HepG2 (cell line): Measurements from ENCODE around the gene ITPR1. TPM values are rescaled to one million over a fixed set of nuclear protein-coding genes. Genes with fewer than 3 reads are reported as not detected.

Source experiments
- BRD4 ChIP-seq: sonication (generic); formaldehyde crosslinking; IDR thresholded peaks from 2 replicates; pipeline ENCODE4 v1.4.0; 2020; ENCODE audit warnings: missing genetic modification reagents
- CSRNP1 ChIP-seq: sonication (generic); formaldehyde crosslinking; IDR thresholded peaks from 2 replicates; pipeline ENCODE4 v1.8.1; 2023; ENCODE audit warnings: mild to moderate bottlenecking, missing genetic modification reagents
- DBP ChIP-seq: sonication (generic); formaldehyde crosslinking; IDR thresholded peaks from 2 replicates; pipeline ENCODE4 v1.4.0; 2020; ENCODE audit warnings: missing genetic modification reagents; ENCODE audit errors: not compliant biosample characterization
- DMTF1 ChIP-seq: sonication (generic); formaldehyde crosslinking; IDR thresholded peaks from 2 replicates; pipeline ENCODE4 v1.4.0; 2020; ENCODE audit warnings: mild to moderate bottlenecking, missing genetic modification reagents
- GLI4 ChIP-seq: sonication (generic); formaldehyde crosslinking; IDR thresholded peaks from 2 replicates; pipeline ENCODE4 v1.5.1; 2020; ENCODE audit warnings: missing genetic modification reagents, mild to moderate bottlenecking, moderate library complexity, borderline replicate concordance
- HIVEP1 ChIP-seq: sonication (generic); formaldehyde crosslinking; IDR thresholded peaks from 2 replicates; pipeline ENCODE4 v1.4.0; 2020; ENCODE audit warnings: mild to moderate bottlenecking, missing genetic modification reagents
- HNRNPK ChIP-seq: fragments of 200-400 bp; formaldehyde crosslinking; IDR thresholded peaks from 2 replicates; pipeline ENCODE4 v1.6.1; 2018; ENCODE audit warnings: low read length, low read depth, moderate library complexity, mild to moderate bottlenecking; ENCODE audit not compliant: poor library complexity, severe bottlenecking
- ISX ChIP-seq: sonication (generic); formaldehyde crosslinking; conservative IDR thresholded peaks from 2 replicates; pipeline ENCODE4 v1.5.0; 2020; ENCODE audit warnings: missing genetic modification reagents
- JUND ChIP-seq: sonication (generic); formaldehyde crosslinking; IDR thresholded peaks from 2 replicates; pipeline ENCODE4 v1.8.0; 2022; ENCODE audit warnings: mild to moderate bottlenecking, missing genetic modification reagents
- MXD4 ChIP-seq: IDR thresholded peaks from 2 replicates; pipeline ENCODE4 v1.6.1; 2016; ENCODE audit warnings: mild to moderate bottlenecking, missing biosample characterization, missing genetic modification reagents
- NFKBIZ ChIP-seq: IDR thresholded peaks from 2 replicates; pipeline ENCODE4 v1.6.1; 2018; ENCODE audit warnings: missing genetic modification reagents, missing compliant biosample characterization
- NKX3-1 ChIP-seq: sonication (generic); formaldehyde crosslinking; IDR thresholded peaks from 2 replicates; pipeline ENCODE4 v1.5.0; 2020; ENCODE audit warnings: missing genetic modification reagents
- PHF5A ChIP-seq: IDR thresholded peaks from one replicate; pipeline ENCODE4 v1.6.1; 2018; ENCODE audit warnings: low read depth, missing genetic modification reagents; ENCODE audit not compliant: unreplicated experiment
- SNAPC2 ChIP-seq: sonication (generic); formaldehyde crosslinking; IDR thresholded peaks from 2 replicates; pipeline ENCODE4 v1.8.1; 2022; ENCODE audit warnings: mild to moderate bottlenecking, missing genetic modification reagents
- SNRNP70 ChIP-seq: fragments of 200-400 bp; formaldehyde crosslinking; IDR thresholded peaks from 2 replicates; pipeline ENCODE4 v1.6.1; 2017; ENCODE audit warnings: mild to moderate bottlenecking, low read depth, low read length, moderate library complexity
- SYNCRIP ChIP-seq: fragments of 200-400 bp; formaldehyde crosslinking; IDR thresholded peaks from 2 replicates; pipeline ENCODE4 v1.6.1; 2018; ENCODE audit warnings: mild to moderate bottlenecking, low read depth, low read length; ENCODE audit not compliant: insufficient read depth
- YEATS4 ChIP-seq: sonication (generic); formaldehyde crosslinking; IDR thresholded peaks from 2 replicates; pipeline ENCODE4 v1.4.0; 2020; ENCODE audit warnings: missing genetic modification reagents, borderline replicate concordance
- ZC3H13 ChIP-seq: sonication (generic); formaldehyde crosslinking; IDR thresholded peaks from 2 replicates; pipeline ENCODE4 v1.8.1; 2023; ENCODE audit warnings: mild to moderate bottlenecking, missing genetic modification reagents, moderate library complexity
- ZNF3 ChIP-seq: IDR thresholded peaks from 2 replicates; pipeline ENCODE4 v1.7.0; 2017; ENCODE audit warnings: inconsistent platforms
- ZNF510 ChIP-seq: sonication (generic); formaldehyde crosslinking; IDR thresholded peaks from 2 replicates; pipeline ENCODE4 v1.4.0; 2020; ENCODE audit warnings: low read depth, mild to moderate bottlenecking, missing genetic modification reagents
- ZNF614 ChIP-seq: IDR thresholded peaks from 2 replicates; pipeline ENCODE4 v1.6.1; 2018; ENCODE audit warnings: missing biosample characterization, missing genetic modification reagents, inconsistent platforms, borderline replicate concordance
- ZNF891 ChIP-seq: sonication (generic); formaldehyde crosslinking; IDR thresholded peaks from 2 replicates; pipeline ENCODE4 v1.5.0; 2020; ENCODE audit warnings: mild to moderate bottlenecking, missing genetic modification reagents
- ZSCAN21 ChIP-seq: sonication (generic); formaldehyde crosslinking; IDR thresholded peaks from 2 replicates; pipeline ENCODE4 v1.8.0; 2022; ENCODE audit warnings: mild to moderate bottlenecking, missing genetic modification reagents, moderate library complexity, borderline replicate concordance
- ZXDC ChIP-seq: sonication (generic); formaldehyde crosslinking; IDR thresholded peaks from 2 replicates; pipeline ENCODE4 v1.5.0; 2020; ENCODE audit warnings: mild to moderate bottlenecking, missing genetic modification reagents
- polyA plus RNA-seq, 8 experiments: library from polyadenylated mRNA; depleted of rRNA in 3 of 8; stranded (reverse) in 7 of 8; unstranded in 1 of 8; fragments of >200 nt; fragmentation: Illumina TruSeq in 4 of 8; extraction: Trizol in 4 of 8; gene quantifications; 2 replicates each; pipeline versions ENCODE4 v1.2.1 to v1.2.3, GENCODE V29; 2011 to 2016; ENCODE audit warnings: low read depth in 4 of 8, missing spikeins in 1 of 8, mixed read lengths in 1 of 8; ENCODE audit not compliant: insufficient read depth in 1 of 8
- total RNA-seq, 5 experiments: library from RNA; depleted of rRNA; stranded (reverse); fragments of >200 nt; fragmentation: Illumina TruSeq; extraction: Trizol; gene quantifications; 2 replicates each; pipeline ENCODE4 v1.2.3, GENCODE V29; 2016; ENCODE audit warnings: low read depth in 1 of 5

ITPR1 gene
- total and polyA plus RNA-seq, 2 of the 13 experiments (the other 11 are each of a cell fraction or from before 2014, with no cell fraction given): 10.0 to 11.4 TPM

- TF ChIP-seq ISX (no peak), HIVEP1 (CRISPR knock-in tag) (0 out of 2 replicates have a peak, but pooled peaks have one; percentile 62), ZNF891 (CRISPR knock-in tag) (no peak), SYNCRIP (no peak), ZNF3 (CRISPR knock-in tag) (no peak), NFKBIZ (CRISPR knock-in tag) (no peak), CSRNP1 (no peak), JUND (CRISPR knock-in tag) (0 out of 2 replicates have a peak, but pooled peaks have one; percentile 64), HNRNPK (no peak), DBP (CRISPR knock-in tag) (no peak), GLI4 (CRISPR knock-in tag) (no peak), ZNF614 (CRISPR knock-in tag) (no peak), BRD4 (CRISPR knock-in tag) (no peak), DMTF1 (CRISPR knock-in tag) (no peak), MXD4 (CRISPR knock-in tag) (no peak), SNRNP70 (no peak), PHF5A (CRISPR knock-in tag) (no peak), ZXDC (CRISPR knock-in tag) (no peak), ZC3H13 (CRISPR knock-in tag) (no peak), ZSCAN21 (CRISPR knock-in tag) (peak; percentile 66; the same call in 1 of the 2 replicates), YEATS4 (no peak), NKX3-1 (CRISPR knock-in tag) (no peak), SNAPC2 (CRISPR knock-in tag) (no peak), ZNF510 (no peak)
Measured at GRCh38 chr3:4724051-4724629, 231.0 kb downstream of the ITPR1 start (continued).
